Tibial nerve (tissue), 4 donors: ENCODE measurements around the gene RANBP10.
"Not testable (repeated sequence)": the region's sequence is repeated elsewhere in the genome, so short reads cannot be mapped to it uniquely, and the experiment has no call there.

ENCODE experiments used
- CTCF ChIP-seq, 5 experiments: fragments of 200-600 bp in 3 of 5; fragments of 450-650 bp in 2 of 5; sonication (generic) in 3 of 5; IDR thresholded peaks; one replicate each; pipeline ENCODE4 v1.5.1; 2016 to 2019; ENCODE audit warnings: antibody characterized with exemption in 5 of 5, mild to moderate bottlenecking in 3 of 5, moderate library complexity in 2 of 5
- EP300 ChIP-seq, 2 donors: sonication (generic); formaldehyde crosslinking; IDR thresholded peaks; one replicate each; pipeline ENCODE4 v1.6.1; 2017; ENCODE audit warnings: antibody characterized with exemption in 2 of 2, mild to moderate bottlenecking in 1 of 2
- POLR2A ChIP-seq, 2 donors: fragments of 450-650 bp; IDR thresholded peaks; one replicate each; pipeline ENCODE4 v1.6.1; 2017; ENCODE audit warnings: antibody characterized with exemption in 2 of 2, mild to moderate bottlenecking in 2 of 2, moderate library complexity in 2 of 2

- TF ChIP-seq POLR2A, CTCF, EP300 (IDR thresholded peaks at IDR 0.05): not testable (repeated sequence)
Measured at GRCh38 chr16:67837190-67837589, 30.8 kb upstream of the RANBP10 start.
